Fibroblast of the aortic adventitia (primary cell): ENCODE data around the gene DCAF12. TPM values are rescaled to one million over a fixed set of nuclear protein-coding genes. Genes with fewer than 3 reads are reported as not detected.

Experiments
- DNase-seq: peaks from one replicate; pipeline ENCODE4 v3.0.0-alpha.2; 2010; ENCODE audit warnings: low read depth
- H3K4me3 ChIP-seq: 2 replicates; pipeline ENCODE4 v1.5.1; 2011; ENCODE audit warnings: low read depth, mild to moderate bottlenecking, control low read depth, low read length, moderate library complexity
- total RNA-seq: library from RNA; depleted of rRNA; stranded (reverse); fragments of >200 nt; gene quantifications from 2 replicates; pipeline ENCODE4 v1.2.3, GENCODE V29; 2012; ENCODE audit warnings: low replicate concordance
- TF ChIP-seq, protein P1 (sequence below): IDR thresholded peaks from 2 replicates; pipeline ENCODE4 v1.5.1; 2011; ENCODE audit warnings: mild to moderate bottlenecking, low read length, control low read depth, inconsistent platforms; ENCODE audit not compliant: insufficient read depth

DCAF12 gene
- total RNA-seq, 1 donor, result 25.9 TPM

DNA sequence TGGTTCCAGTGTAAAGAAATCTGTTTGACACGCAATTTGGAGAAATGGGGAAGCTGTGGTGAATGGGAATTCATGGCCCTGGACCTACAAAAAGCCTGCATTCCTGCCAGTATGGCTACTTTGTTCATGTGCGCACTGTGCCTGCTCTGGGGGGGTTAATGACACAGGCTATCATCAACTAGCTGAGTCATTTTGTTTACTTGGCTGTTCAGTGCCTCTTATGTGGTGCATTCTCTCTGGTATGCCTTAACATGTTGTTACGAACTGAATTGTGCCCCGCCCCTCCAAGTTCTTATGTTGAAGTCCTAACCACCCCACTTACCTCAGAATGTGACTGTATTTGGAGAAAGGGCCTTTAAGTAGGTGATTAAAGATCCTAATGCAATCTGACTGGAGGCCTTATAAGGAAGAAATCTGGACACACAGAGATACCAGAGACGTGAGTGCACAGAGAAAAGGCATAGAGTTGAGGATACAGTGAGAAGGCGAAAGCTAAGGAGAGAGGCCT lies 31.9 kb upstream of the DCAF12 start:
- no peak overlapping the region for H3K4me3 ChIP-seq
- DNase-seq, result no peak
- TF ChIP-seq, protein P1, sequence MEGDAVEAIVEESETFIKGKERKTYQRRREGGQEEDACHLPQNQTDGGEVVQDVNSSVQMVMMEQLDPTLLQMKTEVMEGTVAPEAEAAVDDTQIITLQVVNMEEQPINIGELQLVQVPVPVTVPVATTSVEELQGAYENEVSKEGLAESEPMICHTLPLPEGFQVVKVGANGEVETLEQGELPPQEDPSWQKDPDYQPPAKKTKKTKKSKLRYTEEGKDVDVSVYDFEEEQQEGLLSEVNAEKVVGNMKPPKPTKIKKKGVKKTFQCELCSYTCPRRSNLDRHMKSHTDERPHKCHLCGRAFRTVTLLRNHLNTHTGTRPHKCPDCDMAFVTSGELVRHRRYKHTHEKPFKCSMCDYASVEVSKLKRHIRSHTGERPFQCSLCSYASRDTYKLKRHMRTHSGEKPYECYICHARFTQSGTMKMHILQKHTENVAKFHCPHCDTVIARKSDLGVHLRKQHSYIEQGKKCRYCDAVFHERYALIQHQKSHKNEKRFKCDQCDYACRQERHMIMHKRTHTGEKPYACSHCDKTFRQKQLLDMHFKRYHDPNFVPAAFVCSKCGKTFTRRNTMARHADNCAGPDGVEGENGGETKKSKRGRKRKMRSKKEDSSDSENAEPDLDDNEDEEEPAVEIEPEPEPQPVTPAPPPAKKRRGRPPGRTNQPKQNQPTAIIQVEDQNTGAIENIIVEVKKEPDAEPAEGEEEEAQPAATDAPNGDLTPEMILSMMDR, result no peak

- DNase-seq, result no peak
- H3K4me3 ChIP-seq, result no peak overlapping the region
Measured at GRCh38 chr9:34157898-34158297, 31.4 kb upstream of the DCAF12 start.

GRCh38 chr9:34157318-34157717 lies 30.8 kb upstream of the DCAF12 start:
- DNase-seq, result no peak
- TF ChIP-seq, protein P1, result no peak
- H3K4me3 ChIP-seq, result no peak overlapping the region

More at GRCh38 chr9:34157898-34158297, 31.4 kb upstream of the DCAF12 start:
- TF ChIP-seq, protein P1, result no peak

GRCh38 chr9:34154057-34154456 lies 27.6 kb upstream of the DCAF12 start:
- TF ChIP-seq, protein P1, result no peak
- H3K4me3 ChIP-seq, result no peak overlapping the region
- no peak for DNase-seq

GRCh38 chr9:34151398-34151797 lies 24.9 kb upstream of the DCAF12 start:
- TF ChIP-seq, protein P1, result no peak
- H3K4me3 ChIP-seq, result no peak overlapping the region
- no peak for DNase-seq

DNA sequence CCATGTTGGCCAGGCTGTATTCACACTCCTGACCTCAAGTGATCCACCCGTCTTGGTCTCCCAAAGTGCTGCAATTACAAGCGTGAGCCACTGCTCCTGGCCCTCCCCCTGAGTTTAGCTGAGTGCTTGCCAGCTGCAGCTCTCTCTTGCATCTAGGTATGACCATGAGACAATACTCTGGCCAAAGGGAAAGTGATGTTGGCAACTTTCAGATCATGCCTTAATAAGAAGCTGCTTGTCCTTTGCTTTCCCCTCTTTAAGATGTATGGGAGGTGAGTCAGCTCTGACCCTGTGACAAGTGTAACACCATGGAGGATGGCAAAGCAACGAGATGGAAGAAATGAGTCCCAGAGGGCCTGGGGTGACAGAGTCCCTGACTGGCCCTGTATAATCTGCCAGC lies 18.7 kb upstream of the DCAF12 start:
- peak; percentile 21 for DNase-seq
- TF ChIP-seq, protein P1, result no peak
- H3K4me3 ChIP-seq, result no peak overlapping the region

DNA sequence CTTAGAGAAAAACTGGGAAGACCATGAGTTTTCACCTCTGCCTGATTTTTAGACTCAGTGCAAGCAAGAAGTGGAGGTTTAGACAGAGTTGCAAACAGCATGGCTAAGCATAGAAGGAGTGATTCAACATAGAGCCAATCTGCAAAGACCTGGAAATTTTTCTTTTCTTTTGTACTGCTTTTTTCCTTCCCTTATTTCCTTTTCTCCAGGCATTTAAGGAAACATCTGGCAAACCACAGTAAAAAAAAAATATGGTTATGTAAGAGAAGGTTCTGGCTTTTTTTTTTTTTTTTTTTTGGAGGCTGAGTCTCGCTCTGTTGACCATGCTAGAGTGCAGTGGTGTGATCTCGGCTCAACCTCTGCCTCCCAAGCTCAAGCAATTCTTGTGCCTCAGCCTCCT lies 16.6 kb upstream of the DCAF12 start:
- DNase-seq, result no peak
- TF ChIP-seq, protein P1, result no peak
- H3K4me3 ChIP-seq, result no peak overlapping the region
